ENCODE measurements around the gene TRABD2B.

TRABD2B gene

DNA sequence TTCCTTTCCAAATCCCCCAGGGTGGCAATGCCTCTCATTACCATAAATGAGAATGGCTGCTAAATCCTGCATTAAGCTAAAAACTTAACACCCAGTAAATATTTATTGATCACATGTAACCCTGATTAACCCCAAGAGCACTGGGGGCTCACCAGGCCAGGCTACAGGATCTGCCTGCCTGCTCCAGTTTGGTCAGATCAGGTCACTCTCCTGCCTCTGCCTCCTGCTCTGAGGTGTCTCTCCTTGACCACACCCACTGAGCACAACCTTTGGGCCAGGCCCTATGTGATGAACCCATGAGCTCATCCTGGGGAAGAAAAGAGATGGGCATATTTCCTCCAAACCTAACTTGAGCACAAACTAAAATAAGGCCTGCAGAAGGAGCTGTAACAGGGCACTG is 93.5 kb downstream of the TRABD2B start:
- no peak for DNase-seq

DNA sequence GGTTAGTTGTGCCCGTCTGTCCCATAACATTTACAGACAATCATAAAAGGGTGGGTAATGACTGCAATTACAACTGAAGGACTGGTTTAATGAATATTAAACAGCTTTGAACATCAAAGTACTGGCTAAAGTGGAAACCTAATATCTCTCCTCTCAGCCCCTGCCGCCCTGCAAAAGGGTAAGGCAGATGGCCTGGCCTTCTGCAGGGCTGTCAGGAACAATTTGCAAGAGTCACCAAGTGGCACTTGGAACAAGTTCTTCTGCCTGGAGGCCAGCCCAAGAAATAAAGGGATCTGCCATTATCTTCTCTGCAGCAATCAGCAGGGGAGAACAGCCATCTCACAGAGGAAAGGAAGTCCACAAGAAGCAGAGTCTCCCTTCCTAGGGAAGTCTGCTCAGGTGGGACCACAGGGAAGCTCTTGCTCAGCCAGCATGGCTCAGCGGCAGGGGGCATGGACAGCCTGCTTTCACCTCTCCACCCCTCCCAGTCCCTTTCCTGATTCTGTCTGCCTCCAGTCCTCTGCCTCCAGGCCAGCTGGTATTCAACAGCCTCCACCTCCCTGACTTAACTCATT is 96.1 kb downstream of the TRABD2B start:
- no peak for DNase-seq

DNA sequence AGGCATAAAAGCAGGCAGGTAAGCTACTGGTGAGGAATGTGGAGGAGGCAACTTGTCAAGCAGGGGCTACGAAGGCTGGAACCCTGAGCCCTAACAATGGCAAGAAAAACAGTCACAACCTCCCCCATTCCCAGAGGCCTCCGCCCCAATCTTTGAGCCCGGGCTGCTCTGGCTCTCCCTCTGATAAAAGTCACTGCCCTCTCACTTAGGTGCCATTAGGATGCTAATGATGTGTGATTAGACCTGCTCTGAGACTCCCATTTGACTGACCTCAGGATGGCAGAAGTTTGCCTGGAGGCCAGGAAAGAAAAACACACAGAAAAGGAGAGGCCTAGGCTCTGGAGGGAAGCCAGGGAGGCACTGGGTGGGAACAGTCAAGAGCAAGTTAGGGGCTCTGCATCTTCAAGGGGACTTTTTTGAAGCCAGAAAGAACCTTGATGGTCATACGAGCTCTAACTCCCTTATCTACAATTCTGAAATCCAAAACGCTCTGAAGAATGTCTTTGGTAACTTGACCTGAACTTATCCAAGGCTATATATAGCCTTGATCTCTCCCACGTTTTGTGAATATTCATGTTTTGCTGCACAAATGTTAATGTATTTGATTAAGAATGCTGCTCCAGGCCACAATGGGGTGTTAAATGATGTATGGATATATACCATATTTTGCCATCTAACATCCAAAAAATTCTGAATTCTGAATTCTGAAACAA is 98.9 kb downstream of the TRABD2B start:
- no peak for DNase-seq

DNA sequence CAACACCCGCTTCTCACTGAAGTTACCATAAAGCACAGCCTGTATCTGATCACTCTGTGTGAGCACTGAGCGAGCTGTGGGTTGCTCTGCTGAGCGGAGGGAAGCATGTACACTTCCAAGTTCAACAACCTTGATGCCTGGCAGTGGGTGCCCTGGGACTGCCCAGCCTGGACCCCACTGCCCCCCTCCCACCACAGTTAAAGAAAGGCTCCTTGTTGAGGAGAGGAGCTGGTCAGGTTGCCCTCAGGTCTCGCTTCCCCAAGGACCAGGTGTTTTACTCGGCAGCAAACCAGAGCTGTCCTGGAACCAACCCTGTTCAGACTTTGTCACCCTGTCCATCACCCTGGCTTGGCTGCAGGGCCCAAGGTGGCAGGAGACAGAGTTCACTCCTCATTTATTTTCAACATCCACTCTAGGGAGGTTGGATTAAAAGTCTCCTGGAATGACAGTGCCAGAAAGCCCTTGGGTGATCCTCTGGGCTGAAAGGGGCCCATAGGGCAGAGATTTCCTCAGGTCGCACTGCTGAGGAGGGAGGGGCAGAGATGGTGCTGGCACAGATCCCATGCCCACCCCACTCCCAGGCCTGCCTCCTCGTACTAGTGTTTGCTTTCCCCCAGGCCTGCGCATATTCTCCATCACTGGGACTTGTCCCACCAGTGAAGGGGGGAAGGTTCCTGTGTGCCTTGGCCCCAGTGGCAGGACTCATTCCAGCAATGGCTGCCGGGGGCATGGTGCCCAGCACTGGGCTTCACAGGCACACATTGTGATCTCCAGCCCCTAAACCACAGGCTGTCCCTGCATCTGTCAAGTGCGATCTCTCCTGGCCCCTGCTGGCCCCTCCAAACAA is 101.7 kb downstream of the TRABD2B start:
- no peak for DNase-seq

DNA sequence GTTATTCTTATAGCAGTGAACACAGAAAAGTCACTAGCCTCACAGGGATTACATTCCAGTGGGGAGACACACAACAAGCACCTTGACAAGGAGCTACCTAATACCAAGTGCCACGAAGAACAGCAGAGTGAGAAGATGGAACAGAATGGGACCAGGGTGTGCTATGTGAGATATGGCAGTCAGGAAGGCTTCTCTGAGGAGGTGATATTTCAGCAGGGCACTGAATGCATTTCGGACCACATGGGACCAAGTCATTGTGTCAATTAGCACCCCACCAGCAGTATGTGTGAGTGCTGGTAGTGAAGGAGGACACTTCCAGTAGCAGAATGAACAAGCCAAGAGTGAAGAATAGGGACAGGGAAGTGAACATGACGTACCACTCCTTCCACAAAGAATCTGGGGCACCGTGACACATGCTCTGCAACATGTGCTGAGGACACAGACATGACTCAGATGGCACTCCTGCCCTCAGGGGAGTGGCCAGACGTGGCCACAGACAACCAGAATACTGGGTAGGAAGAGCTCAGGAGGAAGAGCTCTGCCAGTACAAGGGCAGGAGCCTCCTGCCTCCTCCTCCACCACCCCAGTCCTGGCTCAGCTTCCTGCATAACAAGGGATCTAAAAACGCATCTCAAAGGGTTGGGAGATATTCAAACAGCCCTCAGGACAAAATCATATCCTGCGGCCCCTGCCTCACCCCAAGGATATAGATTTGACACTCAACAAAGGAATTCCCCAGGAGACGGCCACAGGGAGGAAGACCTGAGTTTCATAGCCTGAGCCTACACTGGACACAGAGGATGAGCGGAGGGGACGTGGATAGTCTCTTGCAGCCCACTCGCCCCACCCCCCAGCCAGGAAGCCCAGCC is 102.5 kb downstream of the TRABD2B start:
- no peak for DNase-seq

DNA sequence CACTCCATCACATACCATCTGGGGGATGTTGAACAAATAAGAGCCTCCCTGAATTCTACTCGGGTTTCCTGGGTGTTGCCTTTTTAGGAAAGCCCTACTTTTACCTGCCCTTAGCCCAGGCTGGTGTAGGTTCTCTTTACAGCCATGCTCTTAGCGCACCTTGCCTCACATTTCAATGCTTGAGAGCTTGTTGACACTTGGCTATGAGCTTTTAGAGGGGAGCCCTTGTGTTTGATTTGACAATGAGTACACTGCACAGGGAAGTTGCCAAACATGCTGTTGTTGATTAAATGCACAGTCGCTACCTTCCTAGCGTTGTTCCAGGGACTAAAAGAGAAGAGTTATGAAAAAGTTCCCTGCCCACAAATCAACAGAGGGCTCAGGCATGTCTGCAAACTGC is 103.8 kb downstream of the TRABD2B start:
- no peak for DNase-seq

DNA sequence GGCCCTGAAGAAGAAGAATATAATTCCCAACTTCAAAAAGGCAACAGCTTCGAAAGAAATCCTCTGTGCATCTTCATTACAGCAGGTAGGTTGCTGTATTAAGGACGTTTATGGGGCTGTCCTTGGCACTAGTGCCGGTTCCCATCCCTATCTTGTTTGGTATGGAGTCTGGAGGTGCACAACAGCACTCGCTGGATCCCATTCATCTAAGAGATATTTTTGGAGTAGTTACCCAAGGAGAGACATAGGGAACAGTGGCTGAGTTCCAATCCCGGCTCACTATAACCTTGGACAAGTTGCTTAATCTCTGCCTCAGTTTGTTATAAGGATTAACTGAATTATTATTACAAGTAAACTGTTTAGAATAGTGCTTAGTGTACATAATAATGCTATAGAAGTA is 106.4 kb downstream of the TRABD2B start:
- DNase-seq = no peak

DNA sequence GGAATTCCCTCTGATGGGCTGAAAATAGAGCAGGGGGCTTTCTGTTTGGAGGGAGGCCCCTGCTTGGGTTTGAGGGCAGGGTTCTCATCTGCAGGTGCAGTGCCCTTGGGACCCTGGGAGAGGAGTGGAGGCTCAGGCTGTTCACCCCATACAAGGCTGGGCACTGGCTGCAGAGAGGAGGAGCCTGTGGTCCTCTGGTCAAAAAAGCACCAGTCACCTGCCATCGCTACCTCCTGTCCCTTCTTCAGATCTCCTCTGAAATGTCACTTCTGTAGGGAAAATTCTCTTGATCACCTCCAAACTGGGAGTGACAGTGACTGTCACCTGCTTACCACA is 108.9 kb downstream of the TRABD2B start:
- DNase-seq = no peak

DNA sequence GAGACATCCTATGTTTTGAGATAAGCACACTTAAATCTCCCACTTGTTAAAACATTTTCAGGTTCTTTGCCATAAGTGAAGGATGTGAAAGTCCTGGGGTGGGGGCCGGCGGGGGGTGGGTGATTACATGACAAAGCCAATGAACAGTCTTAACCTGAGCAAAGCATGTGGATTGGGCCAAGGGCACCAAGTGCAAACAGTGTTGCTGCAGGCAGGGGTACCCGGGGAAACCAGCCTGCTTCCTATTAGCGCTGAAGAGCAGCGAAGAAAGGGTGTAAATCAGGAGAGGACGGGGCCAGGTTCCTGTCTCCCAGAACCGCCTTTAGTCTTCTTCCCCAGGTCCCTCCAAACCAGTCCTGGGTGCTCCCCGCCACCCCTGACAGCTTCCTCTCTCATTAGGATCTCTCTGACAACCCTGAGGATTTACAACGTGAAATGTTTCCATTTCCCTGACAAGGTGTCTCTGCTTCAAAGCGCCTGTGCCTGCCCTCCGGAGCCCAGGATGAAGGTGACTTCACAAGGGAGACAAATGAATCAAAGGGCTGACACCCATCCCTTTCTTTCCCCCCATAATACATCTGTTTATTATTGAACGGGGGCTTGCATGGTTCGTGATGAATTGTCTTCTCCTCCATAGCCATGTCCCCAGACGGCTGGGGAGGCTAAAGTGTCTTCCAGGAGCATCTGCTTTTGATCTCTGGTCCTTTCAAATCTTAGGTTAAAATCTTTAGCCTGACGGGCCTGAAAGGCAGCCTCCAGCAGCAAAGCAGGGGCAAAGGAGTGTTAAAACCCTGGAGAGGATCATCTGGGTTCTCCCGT is 109.5 kb downstream of the TRABD2B start:
- DNase-seq = no peak

DNA sequence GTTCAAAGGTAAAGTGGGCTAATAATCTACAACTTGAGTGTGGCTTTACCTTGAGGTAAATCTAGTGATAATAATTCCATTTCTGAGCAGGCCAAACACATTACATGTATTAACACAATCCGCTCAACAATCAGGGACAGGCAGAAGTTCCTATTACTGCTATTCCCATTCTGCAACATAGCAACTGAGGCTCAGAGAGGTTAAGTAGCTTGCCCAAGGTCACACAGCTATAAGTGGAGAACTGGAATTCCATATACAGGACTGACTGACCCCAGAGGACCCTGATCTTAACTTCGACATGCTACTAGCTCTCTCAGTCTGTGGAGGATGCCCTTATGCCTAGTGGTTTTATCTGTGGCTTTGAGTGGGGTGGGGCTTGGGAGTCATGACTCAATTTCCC is 110.1 kb downstream of the TRABD2B start:
- DNase-seq = no peak

DNA sequence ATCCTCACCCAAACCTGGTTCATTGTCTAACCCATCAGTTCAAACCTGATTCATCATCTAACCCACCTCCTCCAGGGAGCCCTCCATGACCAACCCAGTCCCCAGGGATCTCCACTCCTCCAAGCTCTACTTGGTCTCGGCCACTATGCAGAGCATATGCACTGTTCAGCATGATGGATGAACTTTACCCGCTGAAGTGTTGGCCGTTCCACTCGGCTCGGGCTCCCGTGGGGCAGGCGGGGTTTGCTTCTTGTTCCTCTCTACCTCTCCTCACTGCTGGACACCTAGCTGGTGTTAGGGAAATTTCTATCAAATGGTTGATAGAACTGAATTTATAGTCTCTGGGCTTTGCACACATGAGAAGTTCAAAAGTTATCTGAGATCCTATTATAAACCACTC is 111.0 kb downstream of the TRABD2B start:
- no peak for DNase-seq

DNA sequence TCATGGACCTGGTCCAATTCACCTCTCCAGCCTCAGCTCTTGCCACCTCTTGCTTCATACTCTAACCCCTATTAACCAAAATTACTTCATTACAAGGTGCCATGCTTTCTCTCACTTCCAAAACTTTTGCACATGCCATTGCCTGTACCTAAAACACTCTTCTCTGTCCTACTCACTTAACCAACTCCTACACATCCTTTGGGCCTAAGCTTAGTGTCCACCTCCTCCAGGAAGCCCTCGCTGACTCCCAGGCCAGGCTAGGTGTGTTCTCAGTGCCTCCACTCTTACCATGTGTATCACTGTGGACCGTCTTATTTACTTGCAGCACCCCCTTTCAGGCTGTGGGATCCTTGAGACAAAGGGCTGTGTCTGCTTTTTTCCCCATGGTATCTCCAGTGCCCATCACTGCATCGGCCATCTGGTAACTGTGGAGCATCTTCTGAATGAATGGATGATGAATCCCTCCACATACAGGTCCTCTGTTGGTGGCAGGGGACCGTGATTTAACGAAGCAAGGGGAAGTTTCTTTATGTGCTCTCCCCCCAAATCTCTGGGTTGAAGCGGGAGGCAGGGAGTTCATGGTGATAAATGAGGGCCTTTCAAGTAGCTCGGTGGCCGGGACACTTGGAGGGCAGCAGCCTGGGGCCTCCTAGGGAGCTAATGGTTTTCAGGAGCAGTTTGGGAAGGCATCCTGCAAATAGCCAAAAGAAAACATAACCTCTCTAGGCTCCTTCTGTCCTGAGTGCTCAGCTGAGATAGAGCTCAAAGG is 111.9 kb downstream of the TRABD2B start:
- DNase-seq = peak; percentile 30

DNA sequence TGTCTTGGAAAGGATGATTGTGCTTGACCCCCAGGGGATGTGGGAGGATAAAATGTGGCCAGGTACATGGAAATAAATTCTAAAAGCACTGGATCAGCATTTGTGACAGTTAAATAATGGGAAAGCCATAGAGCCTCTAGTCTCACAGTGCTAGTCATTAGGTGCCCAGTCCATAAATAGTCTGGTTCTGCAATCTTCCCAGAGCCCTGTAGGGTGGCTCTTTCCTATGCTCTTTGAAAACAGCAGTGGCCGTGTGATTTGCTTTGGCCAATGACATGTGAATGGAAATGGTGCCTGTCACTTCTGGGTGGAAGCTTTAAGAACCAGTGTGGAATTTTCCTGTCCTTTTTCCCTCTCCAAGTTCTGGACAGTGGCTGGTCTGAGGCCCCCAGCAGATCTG is 113.2 kb downstream of the TRABD2B start:
- peak; percentile 51 for DNase-seq

DNA sequence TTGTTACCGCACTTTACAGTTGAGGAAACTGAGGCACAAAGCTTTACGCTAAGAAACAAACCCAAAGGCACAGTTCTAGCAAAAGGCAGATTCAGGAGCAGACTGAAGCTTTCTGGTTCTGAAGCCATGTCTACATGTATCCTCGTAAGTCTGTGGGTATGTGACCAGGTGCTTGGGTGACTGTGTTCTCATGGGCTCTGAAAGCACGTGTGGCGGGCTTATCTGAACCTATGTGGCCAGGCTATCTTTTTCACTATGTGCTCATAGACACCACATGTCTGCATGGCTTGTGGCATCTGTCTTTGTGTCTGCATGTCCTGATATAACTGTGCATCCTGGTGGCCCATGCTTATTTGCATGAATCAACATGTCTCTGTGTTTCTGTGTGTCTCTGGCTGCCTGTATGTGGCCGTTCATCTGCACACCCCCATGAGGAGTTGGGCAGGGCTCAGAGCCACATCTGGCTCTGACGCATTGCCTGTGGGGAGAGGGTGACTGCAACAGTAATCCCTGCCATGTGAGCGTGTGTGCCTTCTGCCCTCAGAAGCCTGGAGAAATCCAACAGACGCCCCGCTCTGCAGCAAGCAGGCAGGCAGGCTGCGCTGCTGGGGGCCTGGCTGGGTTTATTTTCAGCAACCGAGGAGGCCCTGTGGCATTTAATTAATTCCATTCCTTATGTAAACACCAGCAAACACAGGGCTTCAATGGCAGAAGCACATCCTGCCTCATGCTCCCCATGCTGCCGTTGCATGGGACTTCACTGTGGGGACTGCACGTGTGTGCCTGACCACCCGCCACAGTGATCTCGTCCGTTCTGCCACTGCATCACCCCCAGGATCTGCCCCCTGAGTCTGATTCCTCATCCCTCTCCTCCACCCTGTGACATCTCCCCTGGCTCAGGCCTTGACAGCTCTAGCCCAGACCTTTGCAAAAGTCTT is 115.4 kb downstream of the TRABD2B start:
- no peak for DNase-seq

DNA sequence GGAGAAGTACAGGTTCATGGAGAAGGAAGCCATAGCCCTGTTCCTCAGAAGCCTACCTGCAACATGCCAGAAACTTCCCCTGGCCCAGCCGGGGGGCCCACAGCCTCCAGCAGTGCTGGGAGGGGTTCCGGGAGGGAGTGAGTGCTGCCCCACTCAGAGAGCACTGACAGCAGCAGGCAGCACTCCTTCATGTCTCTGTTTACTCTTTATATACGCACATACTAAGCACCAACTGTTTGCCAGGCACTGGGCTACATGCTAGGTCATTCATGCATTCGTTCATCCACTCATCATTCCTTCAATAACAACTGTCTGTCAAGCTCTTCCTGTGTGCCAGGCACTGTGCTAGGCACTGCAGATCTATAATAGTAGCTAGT is 120.6 kb downstream of the TRABD2B start:
- DNase-seq = peak; percentile 54

DNA sequence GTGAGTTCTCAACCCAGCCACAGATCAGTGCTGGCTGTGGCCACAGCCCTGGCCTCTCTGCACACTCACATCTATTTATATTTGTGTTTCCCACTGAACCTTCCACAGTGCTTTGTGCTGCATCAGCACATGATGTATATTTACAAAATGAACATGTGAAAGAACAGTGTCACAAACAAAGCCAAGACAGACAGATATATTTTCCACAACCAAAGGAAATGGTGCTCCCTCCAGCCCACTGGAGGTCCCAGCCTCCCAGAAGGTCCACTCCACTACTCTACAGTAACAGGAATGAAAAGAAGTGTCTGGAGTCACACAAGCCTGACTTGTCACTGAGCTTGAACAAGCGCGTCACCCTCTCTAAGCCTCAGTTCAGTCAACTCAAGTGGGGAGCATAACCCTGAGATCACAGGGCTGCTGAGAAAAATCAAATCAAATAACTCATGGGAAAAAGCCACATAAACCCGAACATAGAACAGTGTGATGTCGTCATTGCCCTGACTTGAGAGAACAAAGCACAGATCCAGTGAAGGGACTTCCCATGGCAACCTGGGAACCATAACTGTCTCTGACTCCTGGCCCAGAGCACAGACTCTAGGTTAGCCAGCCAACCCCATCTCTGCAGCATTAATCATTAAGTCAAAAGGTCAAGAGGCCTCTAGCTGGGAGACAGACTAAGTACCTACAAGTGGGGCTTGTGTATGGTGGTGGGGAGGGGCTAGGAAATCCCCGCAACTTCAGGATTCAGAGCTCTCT is 121.2 kb downstream of the TRABD2B start:
- peak; percentile 16 for DNase-seq

DNA sequence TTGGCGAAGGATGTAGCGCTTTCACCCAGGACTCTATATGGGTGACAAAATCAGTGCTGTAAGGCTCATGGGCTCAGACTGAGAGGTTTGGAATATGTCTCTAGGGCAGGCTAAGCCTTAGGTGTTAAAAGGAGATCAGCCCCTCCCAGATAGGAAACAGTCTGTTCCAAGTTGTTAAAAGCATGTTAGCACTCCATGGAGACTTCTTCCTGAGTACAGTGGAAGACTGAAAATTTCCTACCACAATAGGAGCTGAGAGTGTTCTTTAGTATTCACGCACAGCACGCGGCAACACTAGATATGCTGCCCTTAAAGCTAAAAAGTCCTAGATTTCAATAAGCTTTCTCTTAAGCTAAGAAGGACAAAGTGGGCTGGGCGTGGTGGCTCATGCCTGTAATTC is 122.1 kb downstream of the TRABD2B start:
- DNase-seq = no peak

DNA sequence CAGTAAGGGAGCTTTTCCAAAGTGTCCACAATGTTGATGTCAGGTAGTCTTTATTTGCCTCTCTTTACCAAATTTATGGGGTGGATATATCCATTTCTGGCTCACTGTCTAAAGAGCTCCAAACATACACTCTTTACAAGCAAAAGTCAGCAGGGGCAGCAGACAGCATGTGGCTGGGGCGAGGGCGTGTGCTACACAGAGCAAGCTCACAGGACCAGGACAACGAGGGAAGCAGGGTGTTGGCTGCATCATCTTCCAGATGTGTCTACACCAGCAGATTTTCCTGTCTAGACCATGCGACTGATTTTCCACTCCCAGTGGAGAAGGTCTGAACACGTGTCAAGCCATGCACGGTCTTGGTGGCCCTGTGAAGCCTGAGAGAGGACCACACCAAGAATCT is 123.8 kb downstream of the TRABD2B start:
- DNase-seq = peak; percentile 19

DNA sequence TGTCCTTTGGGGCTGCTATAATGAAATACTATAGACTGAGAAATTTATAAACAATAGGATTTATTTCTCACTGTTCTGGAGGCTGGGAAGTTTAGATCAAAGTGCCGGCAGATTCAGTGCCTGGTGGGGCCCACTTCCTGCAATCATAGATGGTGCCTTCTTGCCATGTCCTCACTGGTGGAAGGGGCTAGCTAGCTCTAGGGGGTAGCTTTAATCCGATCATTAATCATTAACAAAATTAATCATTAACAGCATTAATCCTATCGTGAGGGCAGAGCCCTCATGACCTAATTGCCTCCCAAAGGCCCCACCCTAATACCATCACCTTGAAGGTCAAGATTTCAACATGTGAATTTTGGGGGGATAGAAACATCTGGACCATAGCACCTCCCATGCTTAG is 124.3 kb downstream of the TRABD2B start:
- DNase-seq = peak; percentile 19

All from activated effector memory CD4-positive, alpha-beta T cell treated with anti-CD3 and anti-CD28 coated beads, Interleukin-2, amount 50 U/mL, for 16 hours (primary cell).